H9 (cell line): Measurements from ENCODE around the gene TACC2. TPM values are rescaled to one million over a fixed set of nuclear protein-coding genes. Genes with fewer than 3 reads are reported as not detected.

ENCODE experiments used
- DNase-seq: peaks from one replicate; pipeline ENCODE4 v3.0.0-alpha.2; 2017
- H2AFZ ChIP-seq: one replicate; pipeline ENCODE4 v1.6.1; 2013; ENCODE audit warnings: mild to moderate bottlenecking, low read length, control low read depth, moderate library complexity
- H2AK5ac ChIP-seq: 2 replicates; pipeline ENCODE4 v1.6.1; 2013; ENCODE audit warnings: low read length, control low read depth, mixed read lengths; ENCODE audit not compliant: insufficient read length
- H2BK120ac ChIP-seq: one replicate; pipeline ENCODE4 v1.6.1; 2013; ENCODE audit warnings: low read depth, mild to moderate bottlenecking, low read length, control low read depth, inconsistent platforms; ENCODE audit not compliant: poor library complexity, severe bottlenecking
- H2BK12ac ChIP-seq: 2 replicates; pipeline ENCODE4 v1.6.1; 2013; ENCODE audit warnings: low read length, control low read depth, mixed read lengths, low read depth; ENCODE audit not compliant: insufficient read length
- H2BK15ac ChIP-seq: 2 replicates; pipeline ENCODE4 v1.6.1; 2013; ENCODE audit warnings: low read depth, low read length, control low read depth
- H2BK20ac ChIP-seq: one replicate; pipeline ENCODE4 v1.6.1; 2013; ENCODE audit warnings: low read depth, mild to moderate bottlenecking, low read length, control low read depth, inconsistent platforms; ENCODE audit not compliant: poor library complexity, severe bottlenecking
- H2BK5ac ChIP-seq: 2 replicates; pipeline ENCODE4 v1.6.1; 2013; ENCODE audit warnings: low read length, control low read depth, mixed read lengths; ENCODE audit not compliant: insufficient read length
- H3K14ac ChIP-seq: 2 replicates; pipeline ENCODE4 v1.6.1; 2013; ENCODE audit warnings: low read length, control low read depth; ENCODE audit not compliant: insufficient read depth
- H3K18ac ChIP-seq: 2 replicates; pipeline ENCODE4 v1.6.1; 2013; ENCODE audit warnings: low read depth, mild to moderate bottlenecking, mixed read lengths, low read length, control low read depth; ENCODE audit not compliant: insufficient read length
- H3K23ac ChIP-seq: 2 replicates; pipeline ENCODE4 v1.6.1; 2013; ENCODE audit warnings: low read length, control low read depth, mixed read lengths, low read depth; ENCODE audit not compliant: insufficient read length
- H3K23me2 ChIP-seq: 2 replicates; pipeline ENCODE4 v1.6.1; 2013; ENCODE audit warnings: low read depth, mild to moderate bottlenecking, mixed read lengths, low read length, control low read depth; ENCODE audit not compliant: insufficient read length, poor library complexity, severe bottlenecking
- H3K27ac ChIP-seq: 2 replicates; pipeline ENCODE4 v1.5.1; 2013; ENCODE audit warnings: low read length, control low read depth, mixed read lengths, low read depth; ENCODE audit not compliant: insufficient read length
- H3K27me3 ChIP-seq: 2 replicates; pipeline ENCODE4 v1.6.1; 2013; ENCODE audit warnings: low read length, control low read depth, inconsistent platforms; ENCODE audit not compliant: insufficient read depth
- H3K4ac ChIP-seq: 2 replicates; pipeline ENCODE4 v1.6.1; 2013; ENCODE audit warnings: low read depth, mild to moderate bottlenecking, control low read depth, inconsistent platforms, low read length, moderate library complexity
- H3K4me1 ChIP-seq: 2 replicates; pipeline ENCODE4 v1.6.1; 2013; ENCODE audit warnings: low read length, control low read depth, inconsistent platforms; ENCODE audit not compliant: insufficient read depth
- H3K4me2 ChIP-seq: 2 replicates; pipeline ENCODE4 v1.6.1; 2013; ENCODE audit warnings: low read length, control low read depth, mixed read lengths; ENCODE audit not compliant: insufficient read length, insufficient read depth
- H3K56ac ChIP-seq: 2 replicates; pipeline ENCODE4 v1.6.1; 2013; ENCODE audit warnings: low read depth, mild to moderate bottlenecking, mixed read lengths, low read length, control low read depth; ENCODE audit not compliant: insufficient read length
- H3K79me1 ChIP-seq: 2 replicates; pipeline ENCODE4 v1.6.1; 2013; ENCODE audit warnings: low read depth, mild to moderate bottlenecking, moderate library complexity, low read length, control low read depth, inconsistent platforms; ENCODE audit not compliant: insufficient read depth, poor library complexity, severe bottlenecking
- H3K79me2 ChIP-seq: 2 replicates; pipeline ENCODE4 v1.6.1; 2013; ENCODE audit warnings: low read length, control low read depth, inconsistent platforms; ENCODE audit not compliant: insufficient read depth
- H3K9ac ChIP-seq: 2 replicates; pipeline ENCODE4 v1.6.1; 2013; ENCODE audit warnings: low read length, control low read depth, mixed read lengths; ENCODE audit not compliant: insufficient read length; ENCODE audit errors: extremely low read depth
- H3K9me3 ChIP-seq: one replicate; pipeline ENCODE4 v1.6.1; 2013; ENCODE audit warnings: low read depth, low read length, inconsistent platforms; ENCODE audit not compliant: control insufficient read depth
- H3T11ph ChIP-seq: one replicate; pipeline ENCODE4 v1.6.1; 2013; ENCODE audit warnings: mild to moderate bottlenecking, low read length, control low read depth, inconsistent platforms
- H4K20me1 ChIP-seq: one replicate; pipeline ENCODE4 v1.6.1; 2013; ENCODE audit not compliant: control insufficient read depth, insufficient read length, insufficient read depth
- H4K5ac ChIP-seq: 2 replicates; pipeline ENCODE4 v1.6.1; 2013; ENCODE audit warnings: low read depth, mild to moderate bottlenecking, mixed read lengths, low read length, control low read depth; ENCODE audit not compliant: insufficient read length
- H4K8ac ChIP-seq: replicated peaks from 2 replicates; pipeline ENCODE4 v1.6.1; 2013; ENCODE audit warnings: low read length, control low read depth, mixed read lengths, low read depth; ENCODE audit not compliant: insufficient read length
- H4K91ac ChIP-seq: 2 replicates; pipeline ENCODE4 v1.6.1; 2013; ENCODE audit warnings: low read depth, mild to moderate bottlenecking, moderate library complexity, mixed read lengths, low read length, control low read depth; ENCODE audit not compliant: insufficient read length
- H3K27ac Mint-ChIP-seq, 3 experiments: 2 replicates in 2 of 3; 3 replicates in 1 of 3; pipeline ENCODE4 v1.8.0; 2020 to 2021; ENCODE audit warnings: mixed read lengths in 3 of 3, mild to moderate bottlenecking in 1 of 3, moderate library complexity in 1 of 3
- H3K27me3 Mint-ChIP-seq: 2 replicates; pipeline ENCODE4 v1.8.0; 2021; ENCODE audit warnings: low read depth, mild to moderate bottlenecking, moderate library complexity, mixed read lengths
- H3K36me3 Mint-ChIP-seq, 3 experiments: 2 replicates in 2 of 3; 3 replicates in 1 of 3; pipeline ENCODE4 v1.8.0; 2020 to 2021; ENCODE audit warnings: low read depth in 3 of 3, mixed read lengths in 3 of 3; ENCODE audit not compliant: insufficient read depth in 1 of 3
- H3K4me1 Mint-ChIP-seq, 2 experiments: 2 replicates each; pipeline ENCODE4 v1.8.0; 2020; ENCODE audit warnings: mixed read lengths in 2 of 2
- H3K4me3 Mint-ChIP-seq, 2 experiments: 2 replicates in 1 of 2; 3 replicates in 1 of 2; pipeline ENCODE4 v1.8.0; 2020 to 2021; ENCODE audit warnings: mild to moderate bottlenecking in 2 of 2, mixed read lengths in 2 of 2, moderate library complexity in 1 of 2
- H3K9me3 Mint-ChIP-seq, 2 experiments: 2 replicates in 1 of 2; 3 replicates in 1 of 2; pipeline ENCODE4 v1.8.0; 2020; ENCODE audit warnings: mild to moderate bottlenecking in 2 of 2, mixed read lengths in 2 of 2, moderate library complexity in 1 of 2
- WGBS: extraction: QIAGEN DNeasy Blood & Tissue Kit; methylation state at CpG from one replicate; pipeline ENCODE4 v1.1.7; 2013; ENCODE audit warnings: missing lambda C conversion rate, low lambda C conversion rate, mixed read lengths; ENCODE audit not compliant: insufficient read length; ENCODE audit errors: extremely low coverage; 5-methylcytosine and 5-hydroxymethylcytosine counted together
- total RNA-seq: library from RNA; stranded (reverse); gene quantifications from 2 replicates; pipeline ENCODE4 v1.2.1, GENCODE V29; 2021
- TF ChIP-seq, protein P1 (sequence below): fragments of 200-600 bp; sonication (generic); conservative IDR thresholded peaks from 3 replicates; pipeline ENCODE4 v1.8.0; 2021; ENCODE audit warnings: antibody characterized with exemption, mild to moderate bottlenecking

TACC2 gene
- total RNA-seq, 1 experiment from 2014 or later = 58.1 TPM

DNA sequence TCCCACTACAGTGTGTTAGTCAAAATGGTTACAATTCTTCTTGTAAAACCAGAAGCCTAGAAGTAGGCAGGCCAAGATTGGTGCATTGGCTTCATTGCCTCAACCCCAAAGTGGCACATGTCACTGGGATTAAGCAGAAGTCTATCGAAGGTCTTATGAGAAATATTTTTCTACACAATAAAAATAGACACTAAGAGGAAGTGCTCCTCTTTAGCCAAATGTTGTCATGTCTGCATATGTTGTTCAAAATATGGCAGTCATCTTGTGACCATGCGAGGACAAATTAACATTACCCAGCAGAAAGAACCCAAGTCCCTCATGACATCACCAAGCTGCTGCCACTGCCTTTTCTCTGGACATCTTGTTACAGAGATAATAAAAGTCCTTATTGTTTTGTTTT lies 7.6 kb upstream of the TACC2 start:
- Mint-ChIP-seq H3K27ac (no peak overlapping the region), H3K4me1 (no peaks in the 10 kb centered on the region), H3K9me3 (peaks cover 35 to 48% of the 10 kb centered on the region in 2 experiments), H3K4me3 (no peak overlapping the region), H3K36me3 (peaks cover 22 to 31% (median 30%) of the 10 kb centered on the region in 3 experiments), H3K27me3 (peaks cover 8% of the 10 kb centered on the region)
- no CpG with 5 or more reads among the region's 2 CpGs for WGBS
- Histone ChIP-seq H2AK5ac (no peak overlapping the region), H3K18ac (no peak overlapping the region), H3K23me2 (no peaks in the 10 kb centered on the region), H4K5ac (no peak overlapping the region), H2BK20ac (no peak overlapping the region), H4K91ac (no peak overlapping the region), H3K4ac (no peak overlapping the region), H2BK5ac (no peak overlapping the region), H2BK12ac (no peak overlapping the region), H3K79me1 (no peaks in the 10 kb centered on the region), H3K14ac (no peak overlapping the region), H3K9ac (no peak overlapping the region), H4K8ac (no peak overlapping the region), H2BK120ac (no peak overlapping the region), H3K9me3 (peaks cover 21% of the 10 kb centered on the region), H2BK15ac (no peak overlapping the region), H3K27me3 (no peaks in the 10 kb centered on the region), H4K20me1 (no peaks in the 10 kb centered on the region), H3K4me2 (no peak overlapping the region), H3K23ac (no peak overlapping the region), H3T11ph (no peak overlapping the region), H3K79me2 (no peaks in the 10 kb centered on the region), H2AFZ (no peak overlapping the region), H3K4me1 (no peaks in the 10 kb centered on the region), H3K56ac (no peak overlapping the region), H3K27ac (no peak overlapping the region)
- TF ChIP-seq, protein P1, sequence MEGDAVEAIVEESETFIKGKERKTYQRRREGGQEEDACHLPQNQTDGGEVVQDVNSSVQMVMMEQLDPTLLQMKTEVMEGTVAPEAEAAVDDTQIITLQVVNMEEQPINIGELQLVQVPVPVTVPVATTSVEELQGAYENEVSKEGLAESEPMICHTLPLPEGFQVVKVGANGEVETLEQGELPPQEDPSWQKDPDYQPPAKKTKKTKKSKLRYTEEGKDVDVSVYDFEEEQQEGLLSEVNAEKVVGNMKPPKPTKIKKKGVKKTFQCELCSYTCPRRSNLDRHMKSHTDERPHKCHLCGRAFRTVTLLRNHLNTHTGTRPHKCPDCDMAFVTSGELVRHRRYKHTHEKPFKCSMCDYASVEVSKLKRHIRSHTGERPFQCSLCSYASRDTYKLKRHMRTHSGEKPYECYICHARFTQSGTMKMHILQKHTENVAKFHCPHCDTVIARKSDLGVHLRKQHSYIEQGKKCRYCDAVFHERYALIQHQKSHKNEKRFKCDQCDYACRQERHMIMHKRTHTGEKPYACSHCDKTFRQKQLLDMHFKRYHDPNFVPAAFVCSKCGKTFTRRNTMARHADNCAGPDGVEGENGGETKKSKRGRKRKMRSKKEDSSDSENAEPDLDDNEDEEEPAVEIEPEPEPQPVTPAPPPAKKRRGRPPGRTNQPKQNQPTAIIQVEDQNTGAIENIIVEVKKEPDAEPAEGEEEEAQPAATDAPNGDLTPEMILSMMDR = no peak
- DNase-seq = no peak
